ENCODE data around the gene CEP192. TPM values are rescaled to one million over a fixed set of nuclear protein-coding genes. Genes with fewer than 3 reads are reported as not detected.
"Not testable (repeated sequence)": the region's sequence is repeated elsewhere in the genome, so short reads cannot be mapped to it uniquely, and the experiment has no call there.

CEP192 gene
- total RNA-seq, 2 experiments from 2014 or later, result 26.2 to 27.5 TPM

DNA sequence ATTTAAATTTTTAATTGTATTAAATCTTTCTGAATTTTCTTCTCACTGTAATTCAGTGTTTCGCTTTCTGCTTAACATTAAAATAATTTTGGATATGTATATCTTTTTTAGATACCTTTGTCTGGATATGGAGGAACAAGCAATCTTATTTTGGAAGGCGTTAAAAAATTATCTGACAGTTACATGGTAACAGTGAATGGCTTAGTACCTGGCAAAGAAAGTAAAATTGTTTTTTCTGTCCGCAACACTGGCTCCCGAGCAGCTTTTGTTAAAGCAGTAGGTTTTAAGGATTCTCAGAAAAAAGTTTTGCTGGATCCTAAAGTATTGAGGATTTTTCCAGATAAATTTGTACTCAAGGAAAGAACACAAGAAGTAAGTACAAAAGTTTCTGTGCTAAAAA, 95.7 kb downstream of the CEP192 start:
- Mint-ChIP-seq H3K9me3 (peaks cover under 1% of the 10 kb centered on the region), H3K4me3 (no peak overlapping the region), H3K4me1 (peaks cover 2% of the 10 kb centered on the region), H3K27me3 (no peaks in the 10 kb centered on the region), H3K27ac (no peak overlapping the region), H3K36me3 (peaks cover 47% of the 10 kb centered on the region)
- DNase-seq, result no peak

DNA sequence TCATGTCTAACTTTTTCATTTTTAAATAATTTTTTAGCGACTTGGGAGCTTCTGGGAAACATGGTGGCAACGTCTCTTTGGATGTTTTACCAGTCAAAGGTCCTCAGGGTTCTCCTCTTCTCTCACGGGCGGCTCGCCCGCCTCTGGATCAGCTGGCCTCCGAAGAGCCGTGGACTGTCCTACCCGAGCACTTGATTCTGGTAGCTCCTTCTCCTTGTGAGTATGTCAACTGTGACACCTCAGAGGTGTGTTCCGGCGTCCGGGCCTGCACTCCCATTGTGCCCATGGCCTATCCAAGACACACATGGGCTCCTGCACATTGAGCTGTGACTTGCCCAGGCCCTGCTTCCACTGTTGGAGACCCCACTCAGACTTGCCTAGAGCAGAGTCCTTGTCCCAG, 104.3 kb downstream of the CEP192 start:
- H3K36me3 Mint-ChIP-seq, result peaks cover 38% of the 10 kb centered on the region
- no peaks in the 10 kb centered on the region for H3K9me3 Mint-ChIP-seq
- H3K4me1 Mint-ChIP-seq, result no peaks in the 10 kb centered on the region
- no peaks in the 10 kb centered on the region for H3K27me3 Mint-ChIP-seq
- no peak overlapping the region for H3K27ac Mint-ChIP-seq
- no peak for DNase-seq
- H3K4me3 Mint-ChIP-seq, result no peak overlapping the region

DNA sequence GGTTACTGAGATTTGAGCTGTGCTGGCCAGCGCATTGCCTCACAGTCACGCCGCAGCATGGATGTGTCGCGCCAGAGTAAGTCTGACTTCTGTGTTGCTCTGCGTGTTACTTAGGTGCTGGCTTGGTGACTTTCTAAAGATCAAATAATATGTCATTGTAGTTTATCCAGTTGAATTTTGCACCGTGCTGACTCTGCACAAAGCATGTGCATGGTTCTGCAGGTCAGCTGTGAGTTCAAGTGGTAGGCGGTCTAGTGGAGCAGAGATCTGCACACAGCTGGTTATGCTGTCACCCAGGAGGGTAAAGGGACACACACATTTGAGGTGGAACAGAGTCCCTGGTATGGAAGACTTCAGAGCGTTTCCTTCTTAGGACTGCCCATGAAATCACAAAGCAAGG, 105.1 kb downstream of the CEP192 start:
- Mint-ChIP-seq H3K4me1 (no peaks in the 10 kb centered on the region), H3K27ac (no peak overlapping the region), H3K36me3 (peaks cover 38% of the 10 kb centered on the region), H3K9me3 (no peaks in the 10 kb centered on the region), H3K4me3 (no peak overlapping the region), H3K27me3 (no peaks in the 10 kb centered on the region)
- DNase-seq, result no peak

GRCh38 chr18:13096719-13097118, 105.6 kb downstream of the CEP192 start:
- H3K36me3 Mint-ChIP-seq, result peaks cover 38% of the 10 kb centered on the region
- no peaks in the 10 kb centered on the region for H3K4me1 Mint-ChIP-seq
- H3K9me3 Mint-ChIP-seq, result no peaks in the 10 kb centered on the region
- no peak overlapping the region for H3K27ac Mint-ChIP-seq
- H3K27me3 Mint-ChIP-seq, result no peaks in the 10 kb centered on the region
- DNase-seq, result no peak
- no peak overlapping the region for H3K4me3 Mint-ChIP-seq

DNA sequence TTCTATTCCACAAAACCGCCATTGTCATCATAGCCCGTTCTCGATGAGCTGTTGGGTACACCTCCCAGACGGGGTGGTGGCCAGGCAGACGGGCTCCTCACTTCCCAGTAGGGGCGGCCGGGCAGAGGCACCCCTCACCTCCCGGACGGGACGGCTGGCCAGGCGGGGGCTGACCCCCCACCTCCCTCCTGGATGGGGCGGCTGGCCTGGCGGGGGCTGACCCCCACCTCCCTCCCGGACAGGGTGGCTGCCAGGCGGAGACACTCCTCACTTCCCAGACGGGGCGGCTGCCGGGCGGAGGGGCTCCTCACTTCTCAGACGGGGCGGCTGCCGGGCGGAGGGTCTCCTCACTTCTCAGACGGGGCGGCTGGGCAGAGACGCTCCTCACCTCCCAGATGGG, 106.9 kb downstream of the CEP192 start:
- DNase-seq, H3K9me3 Mint-ChIP-seq, H3K4me3 Mint-ChIP-seq, H3K27ac Mint-ChIP-seq, H3K4me1 Mint-ChIP-seq, H3K27me3 Mint-ChIP-seq: not testable (repeated sequence)
- peaks cover 51% of the 10 kb centered on the region for H3K36me3 Mint-ChIP-seq

DNA sequence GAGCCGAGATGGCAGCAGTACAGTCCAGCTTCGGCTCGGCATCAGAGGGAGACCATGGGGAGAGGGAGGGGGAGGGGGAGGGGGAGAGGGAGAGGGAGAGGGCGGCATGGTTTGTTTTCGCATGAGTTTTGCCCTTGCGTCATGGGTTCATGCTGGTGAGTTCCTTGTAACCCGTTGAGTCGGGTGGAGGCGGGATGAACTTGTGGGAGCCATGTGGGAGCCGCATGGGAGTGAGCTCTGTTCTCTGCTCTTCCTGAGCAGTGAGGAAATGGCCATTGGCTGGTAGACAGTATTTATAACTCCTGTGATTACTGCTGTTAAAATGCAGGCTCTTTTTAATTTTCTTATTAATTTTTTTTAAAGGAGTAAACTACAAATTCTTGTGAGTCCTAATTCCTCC, 108.0 kb downstream of the CEP192 start:
- no peaks in the 10 kb centered on the region for H3K9me3 Mint-ChIP-seq
- H3K27ac Mint-ChIP-seq, result no peak overlapping the region
- no peaks in the 10 kb centered on the region for H3K4me1 Mint-ChIP-seq
- no peaks in the 10 kb centered on the region for H3K27me3 Mint-ChIP-seq
- peaks cover 51% of the 10 kb centered on the region for H3K36me3 Mint-ChIP-seq
- H3K4me3 Mint-ChIP-seq, result no peak overlapping the region
- no peak for DNase-seq

- Mint-ChIP-seq H3K27ac (no peak overlapping the region), H3K4me1 (no peaks in the 10 kb centered on the region), H3K4me3 (no peak overlapping the region), H3K36me3 (peaks cover 54% of the 10 kb centered on the region), H3K27me3 (no peaks in the 10 kb centered on the region), H3K9me3 (no peaks in the 10 kb centered on the region)
- no peak for DNase-seq
These were observed 109.9 kb downstream of the CEP192 start for GRCh38 chr18:13100942-13101658.

DNA sequence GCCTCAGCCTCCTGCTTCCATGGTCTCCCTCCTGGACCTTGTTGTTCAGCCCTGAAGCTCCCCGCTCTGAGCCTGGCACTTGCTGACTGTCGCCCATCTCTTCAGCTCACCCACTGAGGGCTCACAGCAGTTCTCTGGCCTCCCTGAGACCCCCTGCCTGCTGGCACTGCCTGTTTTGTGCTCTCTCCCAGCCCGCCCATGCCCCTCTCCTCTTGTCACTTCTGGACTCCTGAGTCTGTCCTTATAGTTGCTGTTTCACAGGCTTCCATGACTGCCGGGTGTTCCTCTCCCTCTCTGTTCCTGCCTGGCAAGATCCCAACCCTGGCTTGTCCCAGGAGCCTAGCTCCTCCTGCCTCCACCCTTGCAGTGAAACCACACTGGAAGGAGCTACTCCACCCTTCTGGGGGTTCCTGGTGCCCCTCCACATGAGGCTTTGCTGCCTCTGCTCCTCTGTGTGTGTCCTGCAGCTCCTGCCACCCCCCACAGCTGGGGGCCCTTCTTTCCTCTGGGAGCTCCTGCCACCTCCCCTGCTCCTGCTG, 110.6 kb downstream of the CEP192 start:
- H3K36me3 Mint-ChIP-seq, result peaks cover 55% of the 10 kb centered on the region
- H3K9me3 Mint-ChIP-seq, result no peaks in the 10 kb centered on the region
- no peak overlapping the region for H3K4me3 Mint-ChIP-seq
- no peaks in the 10 kb centered on the region for H3K27me3 Mint-ChIP-seq
- DNase-seq, result no peak
- H3K27ac Mint-ChIP-seq, result no peak overlapping the region
- no peaks in the 10 kb centered on the region for H3K4me1 Mint-ChIP-seq

DNA sequence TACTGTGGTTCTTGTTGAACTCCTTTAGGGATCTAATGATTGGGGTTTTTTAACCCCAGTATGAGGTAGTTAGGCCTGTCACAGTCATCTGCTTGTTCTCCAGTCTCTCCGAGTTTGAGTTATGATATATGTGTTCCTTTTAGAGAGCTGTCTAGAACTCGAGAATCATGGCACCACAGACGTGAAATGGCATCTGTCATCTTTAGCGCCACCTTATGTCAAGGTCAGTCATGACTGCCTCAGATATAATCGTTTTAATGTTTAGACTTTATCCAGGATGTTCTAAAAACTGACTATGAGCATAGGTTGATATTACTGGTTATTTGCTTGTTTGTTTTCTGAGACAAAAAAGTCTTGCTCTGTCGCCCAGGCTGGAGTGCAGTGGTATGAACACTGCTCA, 112.2 kb downstream of the CEP192 start:
- Mint-ChIP-seq H3K27me3 (no peaks in the 10 kb centered on the region), H3K4me1 (no peaks in the 10 kb centered on the region), H3K27ac (no peak overlapping the region), H3K9me3 (no peaks in the 10 kb centered on the region), H3K4me3 (no peak overlapping the region), H3K36me3 (peaks cover 61% of the 10 kb centered on the region)
- no peak for DNase-seq

GRCh38 chr18:13105059-13105458, 113.9 kb downstream of the CEP192 start:
- H3K4me3 Mint-ChIP-seq, result no peak overlapping the region
- no peak overlapping the region for H3K27ac Mint-ChIP-seq
- H3K27me3 Mint-ChIP-seq, result no peaks in the 10 kb centered on the region
- DNase-seq, result no peak
- H3K9me3 Mint-ChIP-seq, result no peaks in the 10 kb centered on the region
- H3K36me3 Mint-ChIP-seq, result peaks cover 63% of the 10 kb centered on the region
- H3K4me1 Mint-ChIP-seq, result no peaks in the 10 kb centered on the region

DNA sequence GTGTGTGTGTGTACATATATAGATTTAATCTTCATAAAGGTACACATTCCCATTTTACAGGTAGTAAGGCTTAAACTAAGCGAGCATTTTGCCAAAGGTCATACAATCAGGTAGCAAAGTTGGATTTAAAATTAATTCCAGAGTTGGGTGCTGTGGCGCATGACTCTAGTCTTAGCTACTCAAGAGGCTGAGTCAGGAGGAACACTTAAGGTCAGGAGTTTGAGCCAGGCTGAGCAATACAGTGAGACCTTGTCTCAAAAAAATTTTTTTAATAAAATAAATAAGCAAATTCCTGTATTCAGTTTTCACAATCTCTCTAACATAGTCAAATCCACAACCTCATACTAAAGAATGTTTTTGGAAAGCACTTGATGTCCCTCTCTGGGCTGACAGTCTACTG, 115.9 kb downstream of the CEP192 start:
- no peak overlapping the region for H3K4me3 Mint-ChIP-seq
- H3K36me3 Mint-ChIP-seq, result peaks cover 60% of the 10 kb centered on the region
- H3K4me1 Mint-ChIP-seq, result no peaks in the 10 kb centered on the region
- no peak for DNase-seq
- no peaks in the 10 kb centered on the region for H3K9me3 Mint-ChIP-seq
- H3K27me3 Mint-ChIP-seq, result no peaks in the 10 kb centered on the region
- no peak overlapping the region for H3K27ac Mint-ChIP-seq

DNA sequence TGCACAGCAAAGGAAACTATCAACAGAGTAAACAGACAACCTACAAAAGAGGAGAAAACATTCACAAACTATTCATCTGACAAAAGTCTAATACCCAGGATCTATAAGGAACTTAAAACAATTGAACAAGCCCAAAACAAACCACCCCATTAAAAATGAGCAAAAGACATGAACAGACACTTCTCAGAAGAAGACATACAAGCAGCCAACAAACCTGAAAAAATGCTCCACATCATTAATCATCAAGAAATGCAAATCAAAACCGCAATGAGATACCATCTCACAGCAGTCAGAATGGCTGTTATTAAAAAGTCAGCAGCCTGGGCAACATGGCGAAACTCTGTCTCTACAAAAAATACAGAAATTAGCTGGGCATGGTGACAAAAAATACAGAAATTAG, 117.2 kb downstream of the CEP192 start:
- H3K36me3 Mint-ChIP-seq, result peaks cover 50% of the 10 kb centered on the region
- no peak overlapping the region for H3K27ac Mint-ChIP-seq
- no peaks in the 10 kb centered on the region for H3K9me3 Mint-ChIP-seq
- no peak for DNase-seq
- H3K4me3 Mint-ChIP-seq, result no peak overlapping the region
- no peaks in the 10 kb centered on the region for H3K4me1 Mint-ChIP-seq
- no peaks in the 10 kb centered on the region for H3K27me3 Mint-ChIP-seq

GRCh38 chr18:13110559-13110958, 119.4 kb downstream of the CEP192 start:
- DNase-seq, result no peak
- Mint-ChIP-seq H3K27me3 (no peaks in the 10 kb centered on the region), H3K36me3 (peaks cover 47% of the 10 kb centered on the region), H3K27ac (no peak overlapping the region), H3K9me3 (no peaks in the 10 kb centered on the region), H3K4me3 (no peak overlapping the region), H3K4me1 (no peaks in the 10 kb centered on the region)

DNA sequence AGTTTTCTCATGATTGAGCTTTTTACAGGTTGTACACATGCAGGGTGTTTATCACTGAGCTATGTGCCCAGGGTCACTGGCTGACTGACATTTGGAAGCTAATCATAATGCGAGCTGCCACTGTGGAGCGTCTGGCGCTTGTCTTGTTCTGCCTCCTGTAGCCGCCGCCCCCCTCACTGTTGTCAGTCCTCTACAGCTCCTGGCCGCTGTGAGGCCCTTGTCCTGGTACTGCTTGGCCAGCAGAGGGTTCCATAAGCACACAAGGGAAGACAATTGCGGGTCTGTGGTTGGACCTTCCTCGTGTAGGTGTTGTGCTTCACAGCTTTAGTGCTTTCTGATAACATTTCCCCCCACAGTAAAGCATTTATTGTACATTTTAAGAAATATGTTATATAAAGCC, 121.8 kb downstream of the CEP192 start:
- Mint-ChIP-seq H3K36me3 (peaks cover 35% of the 10 kb centered on the region), H3K27ac (no peak overlapping the region), H3K27me3 (no peaks in the 10 kb centered on the region), H3K4me3 (no peak overlapping the region), H3K9me3 (no peaks in the 10 kb centered on the region), H3K4me1 (no peaks in the 10 kb centered on the region)
- DNase-seq, result no peak

DNA sequence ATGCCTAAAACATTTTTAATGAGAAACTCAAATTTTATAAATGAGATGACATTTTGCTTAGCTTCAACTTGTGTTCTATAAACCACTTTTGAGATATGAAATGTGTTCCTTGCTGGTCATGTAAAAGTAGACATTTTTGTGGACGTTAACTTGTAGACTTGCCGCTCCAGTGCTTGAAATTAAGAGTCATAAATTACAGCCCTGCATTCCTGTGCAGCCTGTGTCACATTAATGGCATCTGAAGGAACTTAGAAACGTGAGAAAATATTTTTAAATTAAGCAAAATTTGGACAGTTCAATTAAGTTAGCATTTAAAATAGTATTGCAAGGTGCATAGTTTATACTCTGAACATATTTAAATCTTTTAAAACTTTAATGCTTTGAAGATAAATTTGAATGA, 129.1 kb downstream of the CEP192 start:
- Mint-ChIP-seq H3K4me1 (peaks cover 3% of the 10 kb centered on the region), H3K4me3 (no peak overlapping the region), H3K36me3 (peaks cover 13% of the 10 kb centered on the region), H3K9me3 (no peaks in the 10 kb centered on the region), H3K27ac (no peak overlapping the region), H3K27me3 (no peaks in the 10 kb centered on the region)
- no peak for DNase-seq

GRCh38 chr18:13120983-13121441, 129.8 kb downstream of the CEP192 start:
- Mint-ChIP-seq H3K27me3 (no peaks in the 10 kb centered on the region), H3K36me3 (peaks cover 5% of the 10 kb centered on the region), H3K9me3 (no peaks in the 10 kb centered on the region), H3K27ac (no peak overlapping the region), H3K4me1 (peaks cover 3% of the 10 kb centered on the region), H3K4me3 (no peak overlapping the region)
- DNase-seq, result no peak

Measured in activated naive CD8-positive, alpha-beta T cell treated with anti-CD3 and anti-CD28 coated beads for 36 hours (primary cell).